Astrocyte of the cerebellum (primary cell): Measurements from ENCODE around the gene KRT84.

Source experiments
- DNase-seq: peaks from one replicate; pipeline ENCODE4 v3.0.0-alpha.2; 2011; ENCODE audit warnings: low read depth
- H3K4me3 ChIP-seq: 2 replicates; pipeline ENCODE4 v1.5.1; 2011; ENCODE audit warnings: mild to moderate bottlenecking, low read depth, low read length, moderate library complexity
- CTCF ChIP-seq: IDR thresholded peaks from 2 replicates; pipeline ENCODE4 v1.5.1; 2012; ENCODE audit warnings: low read length, low read depth, moderate library complexity, mild to moderate bottlenecking; ENCODE audit errors: missing control alignments
- in situ Hi-C: cut with HindIII; loops from 2 replicates; pipeline ENCODE4 v1.10.0; 2017; ENCODE audit warnings: low sequenced_read_pairs

The KRT84 gene

GRCh38 chr12:52385226-52385702 is at the start of gene KRT84:
Gene KRT84 (minus strand): TSS chr12:52385652. CDS start chr12:52385585, 67 bp downstream.
- DNase-seq = no peak
- H3K4me3 ChIP-seq = no peak within 1 kb of the TSS
- in situ Hi-C loops = no loop called here
- TF ChIP-seq CTCF = no peak

- no peak for DNase-seq
- TF ChIP-seq CTCF = no peak
- no peak overlapping the region for H3K4me3 ChIP-seq
- in situ Hi-C loops = no loop called here
Measured at GRCh38 chr12:52434760-52435530, 49.5 kb upstream of the KRT84 start.

- in situ Hi-C loops = no loop called here
- no peak for DNase-seq
- no peak within 1 kb of the TSS for H3K4me3 ChIP-seq
- TF ChIP-seq CTCF = no peak
Measured at GRCh38 chr12:52434081-52434733, 48.8 kb upstream of the KRT84 start, which contains the start of gene KRT75. Gene KRT75 (minus strand): TSS chr12:52434371. CDS start chr12:52434304, 67 bp downstream.

- no peak overlapping the region for H3K4me3 ChIP-seq
- TF ChIP-seq CTCF = no peak
- no peak for DNase-seq
- in situ Hi-C loops = no loop called here
Measured at GRCh38 chr12:52433501-52434080, 48.1 kb upstream of the KRT84 start.

GRCh38 chr12:52432559-52433207 is 47.2 kb upstream of the KRT84 start:
- no peak overlapping the region for H3K4me3 ChIP-seq
- in situ Hi-C loops = no loop called here
- TF ChIP-seq CTCF = no peak
- DNase-seq = no peak

- DNase-seq = no peak
- TF ChIP-seq CTCF = no peak
- in situ Hi-C loops = no loop called here
- no peak overlapping the region for H3K4me3 ChIP-seq
Measured at GRCh38 chr12:52428121-52428520, 42.7 kb upstream of the KRT84 start.
